OCI-M1 (cell line): ENCODE data around the gene EPHB3.

ENCODE experiments used
- DNase-seq: peaks from one replicate; lab custom pipeline; 2025; lab: John Stamatoyannopoulos, UW

Gene EPHB3

DNA sequence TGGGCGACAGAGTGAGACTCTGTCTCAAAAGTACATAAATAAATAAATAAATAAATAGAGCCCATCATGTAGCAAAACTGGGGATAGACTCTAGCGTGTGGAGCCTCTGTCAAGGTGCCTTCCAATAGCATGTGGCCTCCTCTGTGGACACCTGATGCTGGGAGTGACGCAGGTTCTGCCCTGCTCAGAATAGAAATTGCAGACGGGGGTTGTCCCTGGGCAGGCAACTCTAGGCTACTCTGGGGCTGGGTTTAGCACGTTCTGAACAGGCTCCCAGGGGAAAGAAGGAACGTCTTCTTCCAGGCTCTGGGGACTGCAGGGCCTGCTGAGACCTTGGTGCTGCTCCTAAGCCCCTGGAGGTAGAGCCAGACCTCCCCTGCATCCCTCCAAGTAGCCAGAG is 65.3 kb downstream of the EPHB3 start:
- no peak for DNase-seq

DNA sequence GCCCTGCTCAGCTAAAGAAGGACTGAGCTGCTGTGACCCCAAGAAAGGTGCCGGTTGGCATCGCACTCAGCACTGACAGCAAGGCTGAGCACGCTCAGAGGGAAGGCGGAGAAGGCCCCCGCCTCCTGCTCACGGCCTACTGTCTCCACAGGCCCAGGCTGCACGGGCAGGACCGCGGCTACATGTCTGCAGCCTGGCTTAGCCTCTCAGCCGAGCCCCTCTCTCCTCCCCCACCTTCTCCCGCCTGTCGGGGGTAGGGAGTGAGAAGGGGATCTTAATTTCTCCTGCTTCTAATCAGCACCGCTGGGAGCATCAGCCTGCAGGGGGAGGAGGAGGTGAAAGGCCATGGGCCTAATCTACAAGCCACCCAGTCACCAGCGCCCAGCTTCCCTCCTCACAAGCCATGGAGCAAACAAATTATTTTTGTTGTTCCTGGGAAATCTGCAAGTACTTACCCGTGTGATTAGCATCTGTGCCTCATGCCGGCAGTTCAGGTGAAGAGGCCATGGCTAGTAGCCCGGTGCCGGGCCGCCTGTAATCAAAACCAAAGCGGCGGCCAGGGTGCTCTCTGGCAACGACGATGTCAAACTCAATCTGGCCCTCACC is 68.1 kb downstream of the EPHB3 start:
- no peak for DNase-seq

DNA sequence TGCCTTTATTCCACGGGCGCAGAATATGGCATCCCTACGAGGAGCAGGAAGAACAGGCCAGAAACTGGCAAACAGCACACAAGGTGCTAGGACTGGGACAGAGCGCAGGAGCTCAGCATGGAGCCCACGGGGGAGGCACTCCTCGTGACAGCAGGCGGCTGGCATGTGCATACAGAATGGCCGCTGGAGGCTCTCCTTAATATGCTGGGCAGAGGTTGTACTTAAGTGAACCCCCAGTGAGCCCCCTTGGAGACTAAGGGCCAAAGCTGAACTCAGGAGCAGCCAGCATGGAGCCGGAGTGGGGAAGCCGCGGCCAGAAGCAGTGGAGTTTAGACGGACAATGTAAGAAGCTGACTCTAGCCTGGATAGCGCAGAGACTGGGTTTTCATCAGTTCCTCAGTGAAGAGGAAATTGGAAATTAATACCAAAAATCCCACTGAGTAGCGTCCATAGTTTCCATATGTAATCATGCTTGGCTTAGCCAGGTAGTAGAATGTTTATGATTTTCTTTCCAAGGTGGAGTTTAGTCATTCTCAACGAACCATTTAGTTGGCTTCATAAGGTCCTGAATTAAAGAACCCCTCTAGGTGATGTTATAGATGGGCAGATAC is 69.4 kb downstream of the EPHB3 start:
- DNase-seq: no peak

DNA sequence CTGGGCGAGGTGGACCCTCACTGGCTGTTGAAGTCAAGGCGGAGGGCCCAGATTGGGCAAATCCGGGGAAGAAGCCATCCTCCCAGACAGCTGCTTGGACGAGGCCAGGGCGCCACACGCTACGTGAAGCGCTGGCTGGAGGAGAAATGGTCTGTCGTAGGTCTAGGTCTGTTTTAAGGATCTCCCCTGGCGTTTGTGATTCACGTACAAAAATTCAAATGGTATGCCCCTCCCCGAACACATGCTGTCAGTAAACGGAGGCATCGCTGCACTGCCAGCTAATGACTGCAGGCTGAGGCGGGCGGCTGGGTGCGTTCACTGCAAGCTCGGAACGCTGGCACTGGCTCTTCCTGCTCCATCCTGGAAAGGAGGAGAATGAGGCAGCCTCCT is 69.9 kb downstream of the EPHB3 start:
- DNase-seq: no peak
